Measurements from ENCODE around the gene CDC14A. TPM values are rescaled to one million over a fixed set of nuclear protein-coding genes. Genes with fewer than 3 reads are reported as not detected.

CDC14A gene
- total and polyA plus RNA-seq, 11 donors: 1.7 to 8.8 (median 3.5) TPM

- TF ChIP-seq POLR2A (IDR thresholded peaks at IDR 0.05) (no peak), CTCF (IDR thresholded peaks at IDR 0.05) (no peak)
- H3K9me3 ChIP-seq: no peaks in the 10 kb centered on the region
- ATAC-seq: no peak
- H3K27ac ChIP-seq: peak overlapping the region in 2 of 12 donors; percentile 27 to 34
- 60 to 64% (median 62%) methylated on average over 6 of the region's 6 CpGs for WGBS, 4 donors
- DNase-seq: no peak
- intact Hi-C loops (cut with DNase I): loop anchor here (1.0 to 10.0 kb wide), 14 partner anchors 104 to 654 kb away; partner anchors contain the start of genes CDC14A (in 2 of the 10), RTCA (in 1 of the 10), SASS6 (in 1 of the 10) and TRMT13 (in 1 of the 10)
- H3K27me3 ChIP-seq: no peaks in the 10 kb centered on the region
- peaks cover 0 to 14% (median 5%) of the 10 kb centered on the region in 12 donors for H3K4me1 ChIP-seq
- no peak overlapping the region for H3K4me3 ChIP-seq
- peaks cover 0 to 12% (median 0%) of the 10 kb centered on the region in 9 donors for H3K36me3 ChIP-seq
Measured at GRCh38 chr1:100458661-100459357, 106.5 kb downstream of the CDC14A start.

GRCh38 chr1:100459358-100460114 lies 107.2 kb downstream of the CDC14A start:
- peak; percentile 60 to 77 (median 66) for DNase-seq
- TF ChIP-seq POLR2A (IDR thresholded peaks at IDR 0.05) (no peak), CTCF (IDR thresholded peaks at IDR 0.05) (peak; percentile 71 to 94 (median 84))
- Histone ChIP-seq H3K4me1 (peaks cover 0 to 18% (median 6%) of the 10 kb centered on the region in 12 donors), H3K27me3 (no peaks in the 10 kb centered on the region), H3K36me3 (peaks cover 0 to 12% (median 0%) of the 10 kb centered on the region in 9 donors), H3K9me3 (no peaks in the 10 kb centered on the region), H3K4me3 (no peak overlapping the region), H3K27ac (peak overlapping the region in 2 of 12 donors; percentile 27 to 34)
- ATAC-seq: peak; percentile 61 to 92 (median 88)
- intact Hi-C loops (cut with DNase I): loop anchor here (1.0 to 10.0 kb wide), 17 partner anchors 105 to 655 kb away; partner anchors contain the start of genes CDC14A (in 2 of the 10), SASS6 (in 2 of the 10), TRMT13 (in 2 of the 10) and RTCA (in 1 of the 10)
- WGBS, 4 donors: 19 to 25% (median 22%) methylated on average over 12 of the region's 12 CpGs

- H3K27me3 ChIP-seq: no peaks in the 10 kb centered on the region
- H3K27ac ChIP-seq: peak overlapping the region in 1 of 12 donors; percentile 55
- WGBS, 4 donors: 43 to 78% (median 61%) methylated on average over 4 of the region's 4 CpGs
- peaks cover 0 to 18% (median 6%) of the 10 kb centered on the region in 12 donors for H3K4me1 ChIP-seq
- no peaks in the 10 kb centered on the region for H3K9me3 ChIP-seq
- peak in 3 of 5 donors; percentile 16 to 40 (median 39) for DNase-seq
- intact Hi-C loops (cut with DNase I): loop anchor here in 6 of 10 donors (5.0 to 10.0 kb wide), 6 partner anchors 144 to 654 kb away; partner anchors contain the start of genes SASS6 (in 1 of the 6) and TRMT13 (in 1 of the 6)
- peaks cover 0 to 17% (median 0%) of the 10 kb centered on the region in 9 donors for H3K36me3 ChIP-seq
- ATAC-seq: peak; percentile 55 to 85 (median 68)
- no peak overlapping the region for H3K4me3 ChIP-seq
- no peak for TF ChIP-seq CTCF (IDR thresholded peaks at IDR 0.05)
- no peak for TF ChIP-seq POLR2A (IDR thresholded peaks at IDR 0.05)
Measured at GRCh38 chr1:100461222-100461621, 108.9 kb downstream of the CDC14A start.

All from heart left ventricle (tissue), 16 donors.